CD4-positive, alpha-beta memory T cell (primary cell): ENCODE results near the gene CDHR5. TPM values are rescaled to one million over a fixed set of nuclear protein-coding genes. Genes with fewer than 3 reads are reported as not detected.

ENCODE experiments used
- CTCF ChIA-PET: fragments of 350-600 bp; sonication (Branson Sonifier 250); formaldehyde crosslinking; loops from one replicate; lab custom pipeline; 2021; ENCODE audit warnings: inconsistent platforms; ENCODE audit not compliant: partially characterized antibody; lab: Charles Lee
- POLR2A ChIA-PET: fragments of 350-600 bp; sonication (Branson Sonifier 250); formaldehyde crosslinking; loops from one replicate; lab custom pipeline; 2021; ENCODE audit not compliant: partially characterized antibody; lab: Charles Lee
- DNase-seq, 5 donors: peaks; one replicate each; pipeline versions ENCODE4 v3.0.0 to v3.0.0-alpha.2; 2020 to 2022; ENCODE audit warnings: mixed read lengths in 1 of 5
- H3K27ac ChIP-seq: one replicate; pipeline ENCODE4 v1.7.0; 2013; ENCODE audit warnings: low read depth, low read length
- H3K27me3 ChIP-seq: 2 replicates; pipeline ENCODE4 v1.7.0; 2013; ENCODE audit warnings: mild to moderate bottlenecking, low read length, moderate library complexity; ENCODE audit not compliant: insufficient read depth
- H3K36me3 ChIP-seq: 2 replicates; pipeline ENCODE4 v1.7.0; 2013; ENCODE audit warnings: mild to moderate bottlenecking, low read length, moderate library complexity; ENCODE audit not compliant: insufficient read depth
- H3K4me1 ChIP-seq: 2 replicates; pipeline ENCODE4 v1.7.0; 2013; ENCODE audit warnings: mild to moderate bottlenecking, low read length, moderate library complexity; ENCODE audit not compliant: insufficient read depth
- H3K4me3 ChIP-seq, 2 donors: one replicate each; pipeline ENCODE4 v1.7.0; 2013; ENCODE audit warnings: low read length in 2 of 2, mild to moderate bottlenecking in 1 of 2
- H3K9me3 ChIP-seq, 2 donors: one replicate each; pipeline ENCODE4 v1.7.0; 2013; ENCODE audit warnings: low read length in 2 of 2, control low read depth in 1 of 2; ENCODE audit not compliant: control insufficient read depth in 1 of 2
- H3K27ac Mint-ChIP-seq, 7 donors: one replicate each; pipeline ENCODE4 v1.8.0; 2020 to 2021; ENCODE audit warnings: mixed read lengths in 7 of 7, mild to moderate bottlenecking in 6 of 7, inconsistent platforms in 3 of 7, moderate library complexity in 3 of 7
- H3K27me3 Mint-ChIP-seq, 2 donors: one replicate each; pipeline ENCODE4 v1.8.0; 2020 to 2021; ENCODE audit warnings: mixed read lengths in 2 of 2
- H3K36me3 Mint-ChIP-seq, 2 donors: one replicate each; pipeline ENCODE4 v1.8.0; 2020 to 2021; ENCODE audit warnings: mixed read lengths in 2 of 2, inconsistent platforms in 1 of 2, mild to moderate bottlenecking in 1 of 2
- H3K4me1 Mint-ChIP-seq, 4 donors: one replicate each; pipeline ENCODE4 v1.8.0; 2020 to 2021; ENCODE audit warnings: mixed read lengths in 4 of 4, mild to moderate bottlenecking in 1 of 4
- H3K4me3 Mint-ChIP-seq, 8 donors: one replicate each; pipeline ENCODE4 v1.8.0; 2020 to 2021; ENCODE audit warnings: mixed read lengths in 8 of 8, mild to moderate bottlenecking in 7 of 8, moderate library complexity in 6 of 8, inconsistent platforms in 3 of 8
- H3K9me3 Mint-ChIP-seq, 8 donors: one replicate each; pipeline ENCODE4 v1.8.0; 2020 to 2021; ENCODE audit warnings: mixed read lengths in 8 of 8, mild to moderate bottlenecking in 5 of 8, inconsistent platforms in 3 of 8, moderate library complexity in 1 of 8
- intact Hi-C: fragments of 100-400 bp; cut with micrococcal nuclease; formaldehyde crosslinking; loops from one replicate; pipeline ENCODE4 v1.15.1; 2023
- polyA plus RNA-seq, 2 donors: library from polyadenylated mRNA; unstranded; fragments of 300-500 nt; fragmentation: Illumina TruSeq; gene quantifications; one replicate each; pipeline ENCODE4 v1.2.3, GENCODE V29; 2021
- total RNA-seq, 2 experiments: library from RNA; stranded (reverse); gene quantifications; one replicate each; pipeline ENCODE4 v1.2.3, GENCODE V29; 2021

CDHR5 gene
- total and polyA plus RNA-seq, 4 experiments from 2014 or later: not detected

- intact Hi-C loops: no loop called here
- H3K36me3 ChIP-seq: no peaks in the 10 kb centered on the region
- DNase-seq: no peak
- Mint-ChIP-seq H3K36me3 (peaks cover 0 to 4% of the 10 kb centered on the region in 2 donors), H3K4me1 (peaks cover 14 to 23% (median 17%) of the 10 kb centered on the region in 4 donors), H3K27ac (no peak overlapping the region), H3K4me3 (no peak overlapping the region), H3K27me3 (peaks cover 14 to 15% of the 10 kb centered on the region in 2 donors), H3K9me3 (peaks cover 0 to 6% (median 0%) of the 10 kb centered on the region in 8 donors)
- H3K4me1 ChIP-seq: peaks cover 15% of the 10 kb centered on the region
- H3K9me3 ChIP-seq: no peaks in the 10 kb centered on the region
- ChIA-PET CTCF (no interaction called here), POLR2A (no interaction called here)
- peaks cover 1% of the 10 kb centered on the region for H3K27me3 ChIP-seq
- no peak overlapping the region for H3K4me3 ChIP-seq
- no peak overlapping the region for H3K27ac ChIP-seq
Measured at GRCh38 chr11:630871-631270, 6.1 kb upstream of the CDHR5 start.

GRCh38 chr11:629237-629583 is 4.5 kb upstream of the CDHR5 start:
- peak overlapping the region; percentile 14 to 71 (median 50) for H3K4me3 Mint-ChIP-seq
- H3K27ac Mint-ChIP-seq: peak overlapping the region in 1 of 7 donors; percentile 72
- no peaks in the 10 kb centered on the region for H3K9me3 ChIP-seq
- no peak overlapping the region for H3K4me3 ChIP-seq
- ChIA-PET CTCF (interaction anchor here (0.5 to 1.6 kb wide), 2 partner anchors 75 to 125 kb away, joined by 3 to 7 read pairs; no protein-coding TSS in a partner anchor), POLR2A (no interaction called here)
- peaks cover 0 to 4% of the 10 kb centered on the region in 2 donors for H3K36me3 Mint-ChIP-seq
- H3K4me1 ChIP-seq: peaks cover 15% of the 10 kb centered on the region
- H3K27me3 ChIP-seq: no peaks in the 10 kb centered on the region
- peak in 1 of 5 donors; percentile 39 for DNase-seq
- H3K9me3 Mint-ChIP-seq: peaks cover 0 to 4% (median 0%) of the 10 kb centered on the region in 8 donors
- intact Hi-C loops: loop anchor here (1.0 kb wide), 1 partner anchor 74 kb away; no protein-coding TSS in a partner anchor
- H3K36me3 ChIP-seq: no peaks in the 10 kb centered on the region
- no peak overlapping the region for H3K27ac ChIP-seq
- peaks cover 12 to 14% of the 10 kb centered on the region in 2 donors for H3K27me3 Mint-ChIP-seq
- H3K4me1 Mint-ChIP-seq: peaks cover 14 to 23% (median 17%) of the 10 kb centered on the region in 4 donors

GRCh38 chr11:628056-628455 is 3.3 kb upstream of the CDHR5 start:
- intact Hi-C loops: no loop called here
- peak overlapping the region in 2 of 7 donors; percentile 59 to 72 for H3K27ac Mint-ChIP-seq
- CTCF ChIA-PET: no interaction called here
- peaks cover 14 to 23% (median 17%) of the 10 kb centered on the region in 4 donors for H3K4me1 Mint-ChIP-seq
- H3K9me3 Mint-ChIP-seq: peaks cover 0 to 4% (median 0%) of the 10 kb centered on the region in 8 donors
- H3K27ac ChIP-seq: no peak overlapping the region
- H3K4me3 ChIP-seq: no peak overlapping the region
- POLR2A ChIA-PET: interaction anchor here (0.7 kb wide), 1 partner anchor 12 kb away, joined by 4 read pairs; the partner anchor contains the start of gene IRF7
- peak overlapping the region in 7 of 8 donors; percentile 20 to 71 (median 59) for H3K4me3 Mint-ChIP-seq
- H3K36me3 ChIP-seq: no peaks in the 10 kb centered on the region
- H3K27me3 Mint-ChIP-seq: peaks cover 12 to 19% of the 10 kb centered on the region in 2 donors
- H3K4me1 ChIP-seq: peaks cover 15% of the 10 kb centered on the region
- DNase-seq: peak in 1 of 5 donors; percentile 13
- no peaks in the 10 kb centered on the region for H3K9me3 ChIP-seq
- H3K27me3 ChIP-seq: no peaks in the 10 kb centered on the region
- peaks cover 0 to 6% of the 10 kb centered on the region in 2 donors for H3K36me3 Mint-ChIP-seq

- Histone ChIP-seq H3K4me3 (no peak overlapping the region), H3K27ac (no peak overlapping the region), H3K4me1 (peaks cover 15% of the 10 kb centered on the region), H3K36me3 (no peaks in the 10 kb centered on the region), H3K27me3 (no peaks in the 10 kb centered on the region), H3K9me3 (no peaks in the 10 kb centered on the region)
- ChIA-PET POLR2A (interaction anchor here (0.7 kb wide), 1 partner anchor 11 kb away, joined by 4 read pairs; the partner anchor contains the start of gene IRF7), CTCF (no interaction called here)
- peaks cover 14 to 23% (median 17%) of the 10 kb centered on the region in 4 donors for H3K4me1 Mint-ChIP-seq
- intact Hi-C loops: no loop called here
- H3K4me3 Mint-ChIP-seq: no peak overlapping the region
- H3K36me3 Mint-ChIP-seq: peaks cover 0 to 6% of the 10 kb centered on the region in 2 donors
- peaks cover 0 to 4% (median 0%) of the 10 kb centered on the region in 8 donors for H3K9me3 Mint-ChIP-seq
- DNase-seq: no peak
- peaks cover 12 to 19% of the 10 kb centered on the region in 2 donors for H3K27me3 Mint-ChIP-seq
- H3K27ac Mint-ChIP-seq: no peak overlapping the region
Measured at GRCh38 chr11:627308-627576, 2.5 kb upstream of the CDHR5 start.

GRCh38 chr11:626475-627307 is 1.9 kb upstream of the CDHR5 start, which contains the start of gene SCT:
Gene SCT (minus strand): TSS chr11:627181. CDS start chr11:627143, 38 bp downstream.
- ChIA-PET CTCF (no interaction called here), POLR2A (interaction anchor here (1.1 kb wide), 1 partner anchor 11 kb away, joined by 4 read pairs; the partner anchor contains the start of gene IRF7)
- H3K36me3 Mint-ChIP-seq: peaks cover 0 to 6% of the 10 kb centered on the region in 2 donors
- no peak within 1 kb of the TSS for H3K27ac ChIP-seq
- H3K9me3 Mint-ChIP-seq: peaks cover 0 to 4% (median 0%) of the 10 kb centered on the region in 8 donors
- no peaks in the 10 kb centered on the region for H3K36me3 ChIP-seq
- peaks cover 12 to 19% of the 10 kb centered on the region in 2 donors for H3K27me3 Mint-ChIP-seq
- intact Hi-C loops: no loop called here
- DNase-seq: peak in 1 of 5 donors; percentile 38
- H3K9me3 ChIP-seq: no peaks in the 10 kb centered on the region
- H3K27me3 ChIP-seq: no peaks in the 10 kb centered on the region
- no peak within 1 kb of the TSS for H3K4me3 ChIP-seq
- peaks cover 15% of the 10 kb centered on the region for H3K4me1 ChIP-seq
- H3K4me3 Mint-ChIP-seq: peak within 1 kb of the TSS in 3 of 8 donors; percentile 20 to 46 (median 22)
- peaks cover 14 to 23% (median 17%) of the 10 kb centered on the region in 4 donors for H3K4me1 Mint-ChIP-seq
- H3K27ac Mint-ChIP-seq: peak within 1 kb of the TSS in 1 of 7 donors; percentile 72

- H3K36me3 Mint-ChIP-seq: peaks cover 0 to 6% of the 10 kb centered on the region in 2 donors
- POLR2A ChIA-PET: interaction anchor here (1.1 kb wide), 1 partner anchor 10 kb away, joined by 4 read pairs; the partner anchor contains the start of gene IRF7
- H3K4me3 Mint-ChIP-seq: no peak overlapping the region
- Histone ChIP-seq H3K9me3 (no peaks in the 10 kb centered on the region), H3K36me3 (no peaks in the 10 kb centered on the region), H3K4me3 (no peak overlapping the region), H3K4me1 (peaks cover 15% of the 10 kb centered on the region), H3K27ac (no peak overlapping the region), H3K27me3 (no peaks in the 10 kb centered on the region)
- CTCF ChIA-PET: no interaction called here
- intact Hi-C loops: no loop called here
- H3K9me3 Mint-ChIP-seq: peaks cover 0 to 4% (median 0%) of the 10 kb centered on the region in 8 donors
- peaks cover 14 to 23% (median 17%) of the 10 kb centered on the region in 4 donors for H3K4me1 Mint-ChIP-seq
- peak in 1 of 5 donors; percentile 25 for DNase-seq
- no peak overlapping the region for H3K27ac Mint-ChIP-seq
- peaks cover 12 to 19% of the 10 kb centered on the region in 2 donors for H3K27me3 Mint-ChIP-seq
Measured at GRCh38 chr11:625636-626268, 997 bp upstream of the CDHR5 start.
